Stimulated activated CD8-positive, alpha-beta memory T cell treated with anti-CD3 and anti-CD28 coated beads, Interleukin-15, amount 100 ng/mL, for 48 hours (primary cell): Measurements from ENCODE around the gene MAPKAP1.

Experiments
- DNase-seq, 2 donors: peaks; one replicate each; pipeline ENCODE4 v3.0.0-alpha.2; 2020; ENCODE audit warnings: low read depth in 2 of 2

Gene MAPKAP1

GRCh38 chr9:125674981-125675973 is 31.7 kb downstream of the MAPKAP1 start:
- no peak for DNase-seq

- DNase-seq, result no peak
Observed at GRCh38 chr9:125672876-125673275, 34.1 kb downstream of the MAPKAP1 start.

- no peak for DNase-seq
Observed at GRCh38 chr9:125663127-125663526, 43.9 kb downstream of the MAPKAP1 start.

GRCh38 chr9:125660557-125660956 is 46.5 kb downstream of the MAPKAP1 start:
- no peak for DNase-seq

- DNase-seq, result no peak
Observed at GRCh38 chr9:125659954-125660353, 47.1 kb downstream of the MAPKAP1 start.

- DNase-seq, result no peak
Observed at GRCh38 chr9:125659201-125659840, 47.7 kb downstream of the MAPKAP1 start.

- no peak for DNase-seq
Observed at GRCh38 chr9:125656560-125656959, 50.4 kb downstream of the MAPKAP1 start.

- DNase-seq, result no peak
Observed at GRCh38 chr9:125655691-125656410, 51.2 kb downstream of the MAPKAP1 start.

- DNase-seq, result no peak
Observed at GRCh38 chr9:125655066-125655633, 51.9 kb downstream of the MAPKAP1 start.

- no peak for DNase-seq
Observed at GRCh38 chr9:125654121-125654520, 52.9 kb downstream of the MAPKAP1 start.

- no peak for DNase-seq
Observed at GRCh38 chr9:125653325-125653724, 53.7 kb downstream of the MAPKAP1 start.

GRCh38 chr9:125652759-125653158 is 54.2 kb downstream of the MAPKAP1 start:
- DNase-seq, result no peak

GRCh38 chr9:125652233-125652594 is 54.8 kb downstream of the MAPKAP1 start:
- no peak for DNase-seq

GRCh38 chr9:125651576-125652232 is 55.3 kb downstream of the MAPKAP1 start:
- no peak for DNase-seq

- peak in 1 of 2 donors; percentile 4 for DNase-seq
Observed at GRCh38 chr9:125650271-125650737, 56.7 kb downstream of the MAPKAP1 start.

- DNase-seq, result no peak
Observed at GRCh38 chr9:125649826-125650225, 57.2 kb downstream of the MAPKAP1 start.

GRCh38 chr9:125649315-125649714 is 57.7 kb downstream of the MAPKAP1 start:
- peak in 1 of 2 donors; percentile 21 for DNase-seq

- DNase-seq, result no peak
Observed at GRCh38 chr9:125648294-125648693, 58.7 kb downstream of the MAPKAP1 start.

- no peak for DNase-seq
Observed at GRCh38 chr9:125646621-125647100, 60.3 kb downstream of the MAPKAP1 start.

- DNase-seq, result no peak
Observed at GRCh38 chr9:125646217-125646616, 60.8 kb downstream of the MAPKAP1 start.
